HG02852 (cell line): ENCODE results near the gene LRPAP1.
"Not testable (repeated sequence)": the region's sequence is repeated elsewhere in the genome, so short reads cannot be mapped to it uniquely, and the experiment has no call there.

Source experiments
- ATAC-seq: cut with Tn5 transposase; IDR thresholded peaks from one replicate; pipeline ENCODE4 v1.9.1; 2021; ENCODE audit warnings: mild to moderate bottlenecking, moderate library complexity; ENCODE audit not compliant: unreplicated experiment

The LRPAP1 gene

GRCh38 chr4:3531879-3532750 is at the start of gene LRPAP1:
LRPAP1 (minus strand) TSS chr4:3532422; CDS start chr4:3532412, 10 bp downstream.
- ATAC-seq: peak; percentile 83

DNA sequence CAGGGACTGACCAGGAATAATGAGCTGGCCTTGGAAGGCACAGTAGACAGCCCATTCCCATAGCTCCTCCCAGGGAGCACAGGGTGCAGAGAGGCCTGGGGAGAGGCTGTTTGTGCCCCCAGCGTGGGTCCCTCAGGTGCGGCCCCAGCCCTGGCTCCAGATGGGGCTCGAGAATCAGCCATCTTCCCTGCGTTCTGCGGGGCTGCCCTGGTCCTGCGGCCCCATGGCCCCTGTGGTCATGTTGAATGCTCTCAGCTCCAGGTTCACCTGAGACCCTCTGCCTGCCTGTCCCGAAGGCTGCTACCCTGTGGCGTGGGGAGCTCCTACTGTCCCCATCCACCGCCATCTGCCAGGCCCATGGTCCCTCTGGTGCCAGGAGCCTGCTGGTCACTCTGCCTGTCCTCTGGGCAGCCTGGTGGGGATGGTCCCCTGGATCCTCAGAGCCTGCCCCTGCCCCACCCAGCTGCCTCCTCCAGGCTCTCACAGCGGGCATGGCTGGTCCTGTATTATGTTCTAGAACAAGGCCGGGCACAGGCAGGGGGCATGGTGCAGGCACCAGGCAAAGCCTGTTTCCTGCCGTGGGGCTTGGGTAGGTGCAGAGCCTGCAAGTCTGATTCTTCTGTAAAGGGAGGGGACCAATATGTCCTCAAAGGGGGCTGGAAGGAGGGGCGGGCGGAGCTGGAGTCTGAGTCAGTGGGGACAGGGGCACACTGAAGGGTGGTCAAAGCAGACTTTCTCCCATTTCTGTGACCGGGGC is 49.3 kb upstream of the LRPAP1 start:
- not testable (repeated sequence) for ATAC-seq

GRCh38 chr4:3580859-3581258 is 48.6 kb upstream of the LRPAP1 start:
- not testable (repeated sequence) for ATAC-seq

DNA sequence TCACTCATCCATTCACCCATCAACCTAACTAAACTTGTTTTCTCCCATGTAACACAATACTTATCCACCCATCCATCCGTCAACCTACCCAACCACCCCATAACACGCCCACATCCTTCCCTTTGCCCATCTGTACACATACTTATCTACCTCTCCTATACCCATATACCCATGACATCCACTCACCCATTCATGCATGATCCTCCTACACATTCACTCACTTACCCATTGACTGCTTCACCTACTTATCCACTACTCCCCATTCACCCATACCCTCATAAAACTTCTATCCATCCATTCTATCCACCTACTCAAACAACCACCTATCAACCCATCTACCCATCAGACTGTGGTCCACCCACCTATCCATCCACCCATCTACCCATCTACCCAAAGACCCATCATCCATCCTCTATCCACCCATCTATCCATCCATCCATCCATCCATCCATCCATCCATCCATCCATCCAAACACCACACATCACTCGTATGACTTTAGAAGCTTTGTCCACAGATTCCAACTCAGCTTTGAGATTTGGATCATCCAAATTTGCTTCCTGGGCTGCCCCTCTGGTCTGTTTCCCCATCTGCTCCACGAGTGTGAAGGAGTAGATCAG is 46.4 kb upstream of the LRPAP1 start:
- ATAC-seq: not testable (repeated sequence)

DNA sequence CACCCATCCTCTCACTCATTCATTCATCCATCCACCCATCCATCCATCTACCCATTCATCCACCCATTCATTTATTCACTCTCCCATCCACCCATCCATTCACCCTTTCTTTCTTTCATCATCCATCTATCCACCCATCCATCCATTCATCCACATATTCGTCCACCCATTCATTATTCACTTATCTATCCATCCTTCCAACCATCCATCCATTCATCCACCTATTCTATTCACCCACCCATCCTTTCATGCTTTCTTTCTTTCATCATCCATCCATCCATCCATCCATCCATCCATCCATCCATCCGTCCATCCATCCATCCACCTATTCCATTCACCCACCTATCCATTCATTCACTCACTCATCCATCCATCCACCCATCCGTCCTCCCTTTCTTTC is 45.8 kb upstream of the LRPAP1 start:
- not testable (repeated sequence) for ATAC-seq

DNA sequence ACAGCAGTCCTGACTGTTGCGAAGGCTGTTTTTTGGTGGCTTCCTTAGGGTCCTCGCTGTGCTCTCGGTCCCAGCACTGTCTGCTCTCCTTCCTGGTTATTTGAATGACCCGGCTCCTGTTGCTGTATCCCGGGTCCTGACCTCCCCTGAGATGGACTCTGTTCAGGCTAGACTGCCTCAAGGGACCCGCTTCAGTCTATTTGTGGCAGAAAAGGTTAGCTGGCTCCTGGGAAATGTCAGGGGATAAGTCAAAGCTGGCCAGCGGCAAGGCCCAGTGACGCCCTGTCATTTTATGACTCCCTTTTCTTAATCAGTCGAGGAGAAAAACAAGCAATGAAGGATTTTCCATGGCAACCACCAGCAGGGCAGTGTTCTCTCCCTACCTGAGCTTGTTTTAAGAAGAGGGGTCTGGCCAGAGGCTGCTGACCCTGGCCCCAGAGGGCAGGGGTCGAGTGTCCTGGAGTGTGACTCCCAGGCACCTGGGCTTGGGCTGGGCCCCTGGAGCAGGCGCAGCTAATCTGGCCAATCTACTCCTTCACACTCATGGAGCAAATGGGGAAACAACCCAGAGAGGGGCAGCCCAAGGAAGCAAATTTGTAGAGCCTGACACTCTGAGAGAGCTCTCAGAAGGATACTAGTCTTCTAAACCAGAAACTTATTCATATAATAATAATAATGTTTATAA is 45.1 kb upstream of the LRPAP1 start:
- ATAC-seq: not testable (repeated sequence)

DNA sequence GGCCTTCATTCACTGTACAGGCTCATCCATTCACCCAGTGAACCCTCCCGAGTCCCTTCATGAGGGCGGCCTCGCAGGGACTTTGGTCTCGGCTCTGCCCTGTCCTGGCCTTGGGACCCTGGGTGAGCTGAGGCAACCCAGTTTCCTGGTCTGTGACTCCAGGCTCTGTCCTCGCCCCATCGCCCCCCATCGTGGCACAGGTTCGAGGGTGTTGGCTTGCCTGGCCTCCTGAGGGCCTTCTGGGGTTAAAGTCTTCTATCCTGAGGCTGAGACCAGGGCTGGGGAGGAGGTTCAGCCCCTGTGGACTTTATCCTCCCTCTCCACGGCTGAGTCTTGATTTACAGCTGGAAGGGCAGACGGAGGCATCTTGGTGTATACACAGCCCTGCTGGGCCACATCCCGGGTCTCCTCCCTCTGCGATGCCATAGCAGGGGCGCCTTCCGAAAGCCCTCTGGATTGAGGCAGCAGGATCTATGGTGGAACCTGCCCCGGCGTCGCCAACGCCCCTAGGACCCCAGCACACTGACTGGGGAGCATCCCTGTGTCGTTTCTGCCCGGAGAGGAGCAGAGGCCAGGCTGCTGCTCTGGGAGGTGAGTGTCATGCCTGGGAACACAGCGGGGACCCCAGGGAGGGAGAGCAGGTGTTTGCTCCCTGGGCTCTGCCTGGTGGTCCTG is 44.4 kb upstream of the LRPAP1 start:
- ATAC-seq: not testable (repeated sequence)

GRCh38 chr4:3575426-3576369 is 43.5 kb upstream of the LRPAP1 start:
- not testable (repeated sequence) for ATAC-seq

GRCh38 chr4:3574865-3575264 is 42.6 kb upstream of the LRPAP1 start:
- not testable (repeated sequence) for ATAC-seq

DNA sequence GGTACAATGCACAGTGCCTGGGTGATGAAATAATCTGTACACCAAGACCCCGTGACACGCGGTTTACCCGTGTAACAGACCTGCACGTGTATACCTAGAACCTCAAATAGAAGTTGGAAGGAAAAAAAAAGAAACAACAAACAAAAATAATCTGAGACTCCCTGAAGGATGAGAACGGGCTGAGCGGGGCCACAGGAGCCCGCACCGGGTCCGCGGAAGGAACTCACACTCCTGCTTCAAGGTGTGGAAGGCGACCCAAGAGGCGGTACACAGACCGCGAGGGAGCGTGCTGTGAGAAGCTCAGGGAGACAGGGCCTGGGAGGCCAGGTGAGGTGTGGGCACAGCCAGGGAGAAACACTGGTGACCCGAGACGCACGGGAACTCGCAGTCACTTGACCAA is 42.1 kb upstream of the LRPAP1 start:
- not testable (repeated sequence) for ATAC-seq

DNA sequence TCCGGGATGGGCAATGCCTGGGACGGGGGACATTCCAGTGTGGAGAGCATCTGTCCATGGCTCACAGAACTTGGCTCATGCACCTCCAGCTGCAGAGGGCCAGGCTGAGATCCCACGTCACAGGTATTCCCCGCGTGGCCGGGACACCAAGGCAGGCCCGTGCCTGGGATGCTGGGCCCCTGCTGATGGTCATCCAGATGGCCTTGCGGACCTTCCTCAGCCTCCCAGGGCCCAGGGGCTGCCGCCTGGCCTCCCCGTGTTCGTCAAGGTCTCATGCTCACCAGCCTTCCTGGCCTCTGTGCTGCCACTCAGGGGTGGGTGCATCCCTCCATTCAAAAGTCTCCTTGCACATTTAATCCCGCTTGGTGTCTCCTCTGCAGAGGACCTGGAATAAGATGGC is 40.9 kb upstream of the LRPAP1 start:
- ATAC-seq: no peak

DNA sequence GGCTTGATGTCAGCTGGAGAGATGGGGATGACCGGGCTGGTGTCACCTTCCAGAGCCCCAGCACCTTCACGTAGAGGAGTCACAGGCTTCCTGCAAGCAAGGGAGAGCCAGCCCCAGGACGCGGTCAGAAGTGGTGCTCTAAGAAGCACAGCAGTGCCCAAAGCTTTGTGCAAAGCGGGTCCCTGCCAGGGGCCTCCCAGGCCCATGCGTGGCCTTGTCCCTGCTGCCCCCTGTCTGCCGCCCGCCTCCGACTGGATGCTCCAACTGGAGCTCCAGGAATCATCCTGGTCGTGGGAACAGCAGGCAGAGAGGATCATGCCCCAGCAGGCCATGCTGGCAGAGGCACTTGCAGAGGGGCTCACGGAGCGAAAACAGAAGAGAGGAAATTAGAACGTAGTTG is 40.1 kb upstream of the LRPAP1 start:
- ATAC-seq: no peak

- ATAC-seq: no peak
Measured at GRCh38 chr4:3571921-3572320, 39.7 kb upstream of the LRPAP1 start.

GRCh38 chr4:3570923-3571322 is 38.7 kb upstream of the LRPAP1 start:
- ATAC-seq: not testable (repeated sequence)

DNA sequence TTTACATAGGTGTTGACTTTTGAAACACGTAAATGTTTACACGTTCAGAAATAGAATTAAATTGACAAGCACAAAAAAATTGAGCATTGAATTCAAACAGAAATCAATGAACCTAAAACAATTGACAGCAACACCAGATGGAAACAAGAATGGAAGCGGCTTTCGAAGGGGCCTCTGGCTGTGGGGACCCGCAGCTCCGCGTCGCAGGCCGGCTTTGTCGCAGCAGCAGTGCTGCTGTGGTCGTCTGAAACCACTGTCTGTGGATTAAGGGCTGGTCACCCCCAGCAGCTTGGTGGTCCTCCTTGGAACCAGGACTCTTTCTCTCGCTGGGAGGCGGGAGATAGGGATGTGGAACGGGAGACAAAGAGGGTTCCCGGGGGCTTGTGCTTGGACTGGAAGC is 37.4 kb upstream of the LRPAP1 start:
- ATAC-seq: not testable (repeated sequence)

- not testable (repeated sequence) for ATAC-seq
Measured at GRCh38 chr4:3566701-3567100, 34.5 kb upstream of the LRPAP1 start.

DNA sequence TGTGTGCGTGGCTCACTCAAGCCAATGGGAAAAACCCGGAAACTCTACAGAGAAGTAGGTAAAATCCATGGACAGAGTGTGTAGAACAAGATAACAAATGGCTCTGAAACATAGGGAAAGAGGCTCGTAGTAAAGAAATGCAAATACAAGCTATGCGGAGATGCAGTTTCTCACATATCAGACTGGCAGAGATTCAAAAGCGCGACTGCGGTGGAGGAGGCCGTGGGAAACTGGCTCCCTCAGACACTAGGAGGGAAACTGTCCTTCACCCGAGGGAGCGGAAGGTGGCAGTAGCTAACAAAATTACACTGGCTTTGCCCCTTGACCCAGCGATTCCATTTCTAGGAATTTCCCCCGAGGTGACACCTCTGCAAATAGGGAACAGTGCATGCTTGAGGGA is 34.1 kb upstream of the LRPAP1 start:
- not testable (repeated sequence) for ATAC-seq

- not testable (repeated sequence) for ATAC-seq
Measured at GRCh38 chr4:3564948-3565347, 32.7 kb upstream of the LRPAP1 start.

- ATAC-seq: no peak
Measured at GRCh38 chr4:3563403-3563802, 31.2 kb upstream of the LRPAP1 start.
